H9 (cell line): ENCODE results near the gene RPAIN. TPM values are rescaled to one million over a fixed set of nuclear protein-coding genes. Genes with fewer than 3 reads are reported as not detected.
"Not testable (repeated sequence)": the region's sequence is repeated elsewhere in the genome, so short reads cannot be mapped to it uniquely, and the experiment has no call there.

Source experiments
- DNase-seq: peaks from one replicate; pipeline ENCODE4 v3.0.0-alpha.2; 2017
- H2AFZ ChIP-seq: one replicate; pipeline ENCODE4 v1.6.1; 2013; ENCODE audit warnings: mild to moderate bottlenecking, low read length, control low read depth, moderate library complexity
- H2AK5ac ChIP-seq: 2 replicates; pipeline ENCODE4 v1.6.1; 2013; ENCODE audit warnings: low read length, control low read depth, mixed read lengths; ENCODE audit not compliant: insufficient read length
- H2BK120ac ChIP-seq: one replicate; pipeline ENCODE4 v1.6.1; 2013; ENCODE audit warnings: low read depth, mild to moderate bottlenecking, low read length, control low read depth, inconsistent platforms; ENCODE audit not compliant: poor library complexity, severe bottlenecking
- H2BK12ac ChIP-seq: 2 replicates; pipeline ENCODE4 v1.6.1; 2013; ENCODE audit warnings: low read length, control low read depth, mixed read lengths, low read depth; ENCODE audit not compliant: insufficient read length
- H2BK15ac ChIP-seq: 2 replicates; pipeline ENCODE4 v1.6.1; 2013; ENCODE audit warnings: low read depth, low read length, control low read depth
- H2BK20ac ChIP-seq: one replicate; pipeline ENCODE4 v1.6.1; 2013; ENCODE audit warnings: low read depth, mild to moderate bottlenecking, low read length, control low read depth, inconsistent platforms; ENCODE audit not compliant: poor library complexity, severe bottlenecking
- H2BK5ac ChIP-seq: 2 replicates; pipeline ENCODE4 v1.6.1; 2013; ENCODE audit warnings: low read length, control low read depth, mixed read lengths; ENCODE audit not compliant: insufficient read length
- H3K14ac ChIP-seq: 2 replicates; pipeline ENCODE4 v1.6.1; 2013; ENCODE audit warnings: low read length, control low read depth; ENCODE audit not compliant: insufficient read depth
- H3K18ac ChIP-seq: 2 replicates; pipeline ENCODE4 v1.6.1; 2013; ENCODE audit warnings: low read depth, mild to moderate bottlenecking, mixed read lengths, low read length, control low read depth; ENCODE audit not compliant: insufficient read length
- H3K23ac ChIP-seq: 2 replicates; pipeline ENCODE4 v1.6.1; 2013; ENCODE audit warnings: low read length, control low read depth, mixed read lengths, low read depth; ENCODE audit not compliant: insufficient read length
- H3K23me2 ChIP-seq: 2 replicates; pipeline ENCODE4 v1.6.1; 2013; ENCODE audit warnings: low read depth, mild to moderate bottlenecking, mixed read lengths, low read length, control low read depth; ENCODE audit not compliant: insufficient read length, poor library complexity, severe bottlenecking
- H3K27ac ChIP-seq: 2 replicates; pipeline ENCODE4 v1.5.1; 2013; ENCODE audit warnings: low read length, control low read depth, mixed read lengths, low read depth; ENCODE audit not compliant: insufficient read length
- H3K27me3 ChIP-seq: 2 replicates; pipeline ENCODE4 v1.6.1; 2013; ENCODE audit warnings: low read length, control low read depth, inconsistent platforms; ENCODE audit not compliant: insufficient read depth
- H3K4ac ChIP-seq: 2 replicates; pipeline ENCODE4 v1.6.1; 2013; ENCODE audit warnings: low read depth, mild to moderate bottlenecking, control low read depth, inconsistent platforms, low read length, moderate library complexity
- H3K4me1 ChIP-seq: 2 replicates; pipeline ENCODE4 v1.6.1; 2013; ENCODE audit warnings: low read length, control low read depth, inconsistent platforms; ENCODE audit not compliant: insufficient read depth
- H3K4me2 ChIP-seq: 2 replicates; pipeline ENCODE4 v1.6.1; 2013; ENCODE audit warnings: low read length, control low read depth, mixed read lengths; ENCODE audit not compliant: insufficient read length, insufficient read depth
- H3K56ac ChIP-seq: 2 replicates; pipeline ENCODE4 v1.6.1; 2013; ENCODE audit warnings: low read depth, mild to moderate bottlenecking, mixed read lengths, low read length, control low read depth; ENCODE audit not compliant: insufficient read length
- H3K79me1 ChIP-seq: 2 replicates; pipeline ENCODE4 v1.6.1; 2013; ENCODE audit warnings: low read depth, mild to moderate bottlenecking, moderate library complexity, low read length, control low read depth, inconsistent platforms; ENCODE audit not compliant: insufficient read depth, poor library complexity, severe bottlenecking
- H3K79me2 ChIP-seq: 2 replicates; pipeline ENCODE4 v1.6.1; 2013; ENCODE audit warnings: low read length, control low read depth, inconsistent platforms; ENCODE audit not compliant: insufficient read depth
- H3K9ac ChIP-seq: 2 replicates; pipeline ENCODE4 v1.6.1; 2013; ENCODE audit warnings: low read length, control low read depth, mixed read lengths; ENCODE audit not compliant: insufficient read length; ENCODE audit errors: extremely low read depth
- H3K9me3 ChIP-seq: one replicate; pipeline ENCODE4 v1.6.1; 2013; ENCODE audit warnings: low read depth, low read length, inconsistent platforms; ENCODE audit not compliant: control insufficient read depth
- H3T11ph ChIP-seq: one replicate; pipeline ENCODE4 v1.6.1; 2013; ENCODE audit warnings: mild to moderate bottlenecking, low read length, control low read depth, inconsistent platforms
- H4K20me1 ChIP-seq: one replicate; pipeline ENCODE4 v1.6.1; 2013; ENCODE audit not compliant: control insufficient read depth, insufficient read length, insufficient read depth
- H4K5ac ChIP-seq: 2 replicates; pipeline ENCODE4 v1.6.1; 2013; ENCODE audit warnings: low read depth, mild to moderate bottlenecking, mixed read lengths, low read length, control low read depth; ENCODE audit not compliant: insufficient read length
- H4K8ac ChIP-seq: replicated peaks from 2 replicates; pipeline ENCODE4 v1.6.1; 2013; ENCODE audit warnings: low read length, control low read depth, mixed read lengths, low read depth; ENCODE audit not compliant: insufficient read length
- H4K91ac ChIP-seq: 2 replicates; pipeline ENCODE4 v1.6.1; 2013; ENCODE audit warnings: low read depth, mild to moderate bottlenecking, moderate library complexity, mixed read lengths, low read length, control low read depth; ENCODE audit not compliant: insufficient read length
- H3K27ac Mint-ChIP-seq, 3 experiments: 2 replicates in 2 of 3; 3 replicates in 1 of 3; pipeline ENCODE4 v1.8.0; 2020 to 2021; ENCODE audit warnings: mixed read lengths in 3 of 3, mild to moderate bottlenecking in 1 of 3, moderate library complexity in 1 of 3
- H3K27me3 Mint-ChIP-seq: 2 replicates; pipeline ENCODE4 v1.8.0; 2021; ENCODE audit warnings: low read depth, mild to moderate bottlenecking, moderate library complexity, mixed read lengths
- H3K36me3 Mint-ChIP-seq, 3 experiments: 2 replicates in 2 of 3; 3 replicates in 1 of 3; pipeline ENCODE4 v1.8.0; 2020 to 2021; ENCODE audit warnings: low read depth in 3 of 3, mixed read lengths in 3 of 3; ENCODE audit not compliant: insufficient read depth in 1 of 3
- H3K4me1 Mint-ChIP-seq, 2 experiments: 2 replicates each; pipeline ENCODE4 v1.8.0; 2020; ENCODE audit warnings: mixed read lengths in 2 of 2
- H3K4me3 Mint-ChIP-seq, 2 experiments: 2 replicates in 1 of 2; 3 replicates in 1 of 2; pipeline ENCODE4 v1.8.0; 2020 to 2021; ENCODE audit warnings: mild to moderate bottlenecking in 2 of 2, mixed read lengths in 2 of 2, moderate library complexity in 1 of 2
- H3K9me3 Mint-ChIP-seq, 2 experiments: 2 replicates in 1 of 2; 3 replicates in 1 of 2; pipeline ENCODE4 v1.8.0; 2020; ENCODE audit warnings: mild to moderate bottlenecking in 2 of 2, mixed read lengths in 2 of 2, moderate library complexity in 1 of 2
- WGBS: extraction: QIAGEN DNeasy Blood & Tissue Kit; methylation state at CpG from one replicate; pipeline ENCODE4 v1.1.7; 2013; ENCODE audit warnings: missing lambda C conversion rate, low lambda C conversion rate, mixed read lengths; ENCODE audit not compliant: insufficient read length; ENCODE audit errors: extremely low coverage; 5-methylcytosine and 5-hydroxymethylcytosine counted together
- total RNA-seq: library from RNA; stranded (reverse); gene quantifications from 2 replicates; pipeline ENCODE4 v1.2.1, GENCODE V29; 2021
- TF ChIP-seq, protein P1 (sequence below): fragments of 200-600 bp; sonication (generic); conservative IDR thresholded peaks from 3 replicates; pipeline ENCODE4 v1.8.0; 2021; ENCODE audit warnings: antibody characterized with exemption, mild to moderate bottlenecking

RPAIN gene
- total RNA-seq, 1 experiment from 2014 or later: 78.9 TPM

GRCh38 chr17:5431234-5431633, 11.3 kb downstream of the RPAIN start:
- H2AFZ ChIP-seq, H3K27me3 ChIP-seq, H3K4me2 ChIP-seq, H2BK20ac ChIP-seq, H3K9me3 ChIP-seq, H2BK5ac ChIP-seq, H3K79me2 ChIP-seq, H3K18ac ChIP-seq, H3K4me1 Mint-ChIP-seq, H3K14ac ChIP-seq, H4K91ac ChIP-seq, H3K4me1 ChIP-seq, H4K8ac ChIP-seq, H2BK12ac ChIP-seq, H3K27me3 Mint-ChIP-seq, H3K23ac ChIP-seq, H3K27ac ChIP-seq, H3K9me3 Mint-ChIP-seq, H4K5ac ChIP-seq, H2AK5ac ChIP-seq, H2BK15ac ChIP-seq, H3K9ac ChIP-seq, H3K4ac ChIP-seq, H3K79me1 ChIP-seq, H4K20me1 ChIP-seq, H2BK120ac ChIP-seq, H3T11ph ChIP-seq, H3K23me2 ChIP-seq, H3K56ac ChIP-seq: not testable (repeated sequence)
- no CpG with 5 or more reads among the region's 5 CpGs for WGBS
- H3K27ac Mint-ChIP-seq: peak overlapping the region in 2 of 3 experiments; percentile 34 to 42; a peak in 4 of 7 replicates
- DNase-seq: peak; percentile 72
- H3K4me3 Mint-ChIP-seq: 0 out of 5 replicates have a peak overlapping the region, but pooled peaks of 1 of the 2 experiments have one; percentile 8
- H3K36me3 Mint-ChIP-seq: peaks cover 63 to 93% (median 76%) of the 10 kb centered on the region in 3 experiments; a peak in 6 of 7 replicates
- TF ChIP-seq, protein P1, sequence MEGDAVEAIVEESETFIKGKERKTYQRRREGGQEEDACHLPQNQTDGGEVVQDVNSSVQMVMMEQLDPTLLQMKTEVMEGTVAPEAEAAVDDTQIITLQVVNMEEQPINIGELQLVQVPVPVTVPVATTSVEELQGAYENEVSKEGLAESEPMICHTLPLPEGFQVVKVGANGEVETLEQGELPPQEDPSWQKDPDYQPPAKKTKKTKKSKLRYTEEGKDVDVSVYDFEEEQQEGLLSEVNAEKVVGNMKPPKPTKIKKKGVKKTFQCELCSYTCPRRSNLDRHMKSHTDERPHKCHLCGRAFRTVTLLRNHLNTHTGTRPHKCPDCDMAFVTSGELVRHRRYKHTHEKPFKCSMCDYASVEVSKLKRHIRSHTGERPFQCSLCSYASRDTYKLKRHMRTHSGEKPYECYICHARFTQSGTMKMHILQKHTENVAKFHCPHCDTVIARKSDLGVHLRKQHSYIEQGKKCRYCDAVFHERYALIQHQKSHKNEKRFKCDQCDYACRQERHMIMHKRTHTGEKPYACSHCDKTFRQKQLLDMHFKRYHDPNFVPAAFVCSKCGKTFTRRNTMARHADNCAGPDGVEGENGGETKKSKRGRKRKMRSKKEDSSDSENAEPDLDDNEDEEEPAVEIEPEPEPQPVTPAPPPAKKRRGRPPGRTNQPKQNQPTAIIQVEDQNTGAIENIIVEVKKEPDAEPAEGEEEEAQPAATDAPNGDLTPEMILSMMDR: peak; percentile 53
